Right lung (tissue), 5 donors: ENCODE results near the gene ZCCHC14. TPM values are rescaled to one million over a fixed set of nuclear protein-coding genes. Genes with fewer than 3 reads are reported as not detected.
A peak's percentile ranks its signal among the peaks of the same experiment; 100 is the strongest.
"Not testable (repeated sequence)": the region's sequence is repeated elsewhere in the genome, so short reads cannot be mapped to it uniquely, and the experiment has no call there.

Experiments
- DNase-seq, 2 donors: peaks; one replicate each; pipeline ENCODE4 v3.0.0-alpha.2; 2013
- polyA plus RNA-seq, 5 donors: library from polyadenylated mRNA; unstranded; fragments of 120-200 nt; gene quantifications; one replicate each; pipeline versions ENCODE4 v1.2.1 to v1.2.3, GENCODE V29; 2013; ENCODE audit warnings: inconsistent platforms in 1 of 5, low replicate concordance in 1 of 5; ENCODE audit not compliant: insufficient read length in 5 of 5, insufficient read depth in 1 of 5

ZCCHC14 gene
- polyA plus RNA-seq, 5 donors: 24.3 to 32.2 (median 29.2) TPM

DNA sequence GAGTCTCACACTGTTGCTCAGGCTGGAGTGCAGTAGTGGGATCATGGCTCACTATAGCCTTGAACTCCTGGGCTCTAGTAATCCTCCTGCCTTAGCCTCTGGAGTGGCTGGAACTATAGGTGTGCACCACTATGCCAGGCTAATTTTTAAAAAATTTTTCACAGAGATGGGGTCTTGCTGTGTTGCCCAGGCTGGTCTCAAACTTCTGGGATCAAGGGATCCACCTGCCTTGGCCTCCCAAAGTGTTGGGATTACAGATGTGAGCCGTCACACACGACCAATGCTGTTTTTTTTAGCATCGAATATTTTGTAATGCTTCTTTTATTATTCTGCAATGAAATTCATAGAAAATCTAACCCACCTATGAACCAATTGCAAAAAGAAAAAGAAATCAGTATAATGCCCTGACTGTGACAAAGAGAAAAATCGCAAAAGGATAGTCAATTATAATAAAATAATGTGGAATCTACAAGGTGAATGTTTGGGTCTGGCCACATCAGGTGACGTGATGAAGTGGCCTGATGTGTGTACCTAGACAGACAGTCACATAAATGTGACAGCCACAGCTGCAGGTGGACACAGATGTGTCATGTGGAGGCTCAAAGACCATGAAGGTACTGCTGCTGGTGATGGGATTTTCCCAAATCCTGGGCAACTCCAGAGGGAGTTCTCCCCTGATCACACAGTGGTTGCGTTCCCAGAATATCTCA, 33.6 kb upstream of the ZCCHC14 start:
- no peak for DNase-seq

DNA sequence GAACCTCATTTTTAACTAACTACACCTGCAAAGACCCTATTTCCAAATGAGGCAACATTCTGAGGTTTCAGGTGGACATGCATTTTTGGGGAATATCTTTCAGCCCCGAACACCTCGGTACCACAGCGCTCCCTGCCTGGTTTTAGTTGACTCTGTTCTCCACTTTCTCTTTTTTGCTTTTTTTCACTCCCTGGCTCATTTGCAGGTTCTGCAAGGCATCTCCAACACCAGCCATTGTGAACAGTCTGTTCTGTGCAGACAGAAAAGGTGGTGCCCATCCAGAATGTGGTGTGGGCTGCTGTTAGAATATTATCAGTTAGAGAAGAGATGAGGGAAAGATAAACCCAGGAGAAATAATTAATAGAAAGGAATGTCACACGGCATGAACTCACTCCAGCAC, 32.5 kb upstream of the ZCCHC14 start:
- DNase-seq: no peak

DNA sequence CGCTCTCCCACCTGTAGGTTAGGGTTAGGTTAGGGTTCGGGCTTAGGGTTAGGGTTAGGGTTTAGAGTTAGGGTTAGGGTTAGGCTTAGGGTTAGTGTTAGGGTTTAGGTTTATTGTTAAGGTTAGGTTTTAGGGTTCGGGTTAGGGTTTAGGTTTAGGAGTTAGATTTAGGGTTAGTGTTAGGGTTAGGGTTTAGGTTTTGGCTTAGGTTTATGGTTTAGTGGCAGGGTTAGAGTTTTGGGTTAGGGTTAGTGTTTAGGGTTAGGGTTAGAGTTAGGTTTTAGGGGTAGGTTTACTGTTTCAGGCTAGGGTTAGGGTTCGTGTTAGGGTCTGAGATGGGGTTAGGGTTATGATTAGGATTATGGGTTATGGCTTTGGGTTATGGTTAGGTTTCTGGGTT, 31.6 kb upstream of the ZCCHC14 start:
- no peak for DNase-seq

DNA sequence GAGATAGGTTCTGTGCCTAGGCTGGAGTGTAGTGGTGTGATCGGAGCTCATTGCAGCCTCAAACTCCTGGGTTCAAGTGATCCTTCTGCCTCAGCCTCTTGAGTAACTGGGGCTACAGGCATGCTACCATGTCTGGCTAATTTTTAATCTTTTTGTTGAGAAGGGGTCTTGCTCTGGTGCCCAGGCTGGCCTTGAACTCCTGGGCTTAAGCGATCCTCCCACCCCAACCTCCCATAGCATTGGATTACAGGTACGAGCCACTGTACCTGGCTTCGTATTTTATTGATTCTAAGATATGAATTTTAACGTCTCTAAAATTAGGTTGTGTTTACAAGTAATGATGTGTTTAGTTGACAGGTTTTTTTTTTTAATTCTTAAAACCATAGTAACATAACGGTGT, 30.8 kb upstream of the ZCCHC14 start:
- not testable (repeated sequence) for DNase-seq

DNA sequence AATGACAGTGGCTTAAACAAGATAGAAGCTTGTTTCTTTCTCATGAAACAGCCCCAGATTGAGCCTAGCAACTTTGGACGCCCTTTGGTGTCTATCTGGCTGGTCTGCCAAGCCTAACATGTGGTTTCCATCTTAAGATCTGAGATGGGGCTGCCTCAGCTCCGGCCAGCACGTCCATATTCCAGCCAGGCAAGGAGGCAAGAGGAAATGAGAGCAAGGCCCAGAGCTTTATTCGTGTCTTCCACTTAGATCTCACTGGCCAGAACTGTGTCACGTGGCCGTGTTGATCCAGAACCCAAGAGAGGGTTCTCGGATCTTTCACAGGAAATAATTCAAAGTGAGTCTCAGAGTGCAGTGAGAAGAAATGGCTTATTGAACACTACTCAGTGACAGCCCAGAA, 28.9 kb upstream of the ZCCHC14 start:
- not testable (repeated sequence) for DNase-seq

DNA sequence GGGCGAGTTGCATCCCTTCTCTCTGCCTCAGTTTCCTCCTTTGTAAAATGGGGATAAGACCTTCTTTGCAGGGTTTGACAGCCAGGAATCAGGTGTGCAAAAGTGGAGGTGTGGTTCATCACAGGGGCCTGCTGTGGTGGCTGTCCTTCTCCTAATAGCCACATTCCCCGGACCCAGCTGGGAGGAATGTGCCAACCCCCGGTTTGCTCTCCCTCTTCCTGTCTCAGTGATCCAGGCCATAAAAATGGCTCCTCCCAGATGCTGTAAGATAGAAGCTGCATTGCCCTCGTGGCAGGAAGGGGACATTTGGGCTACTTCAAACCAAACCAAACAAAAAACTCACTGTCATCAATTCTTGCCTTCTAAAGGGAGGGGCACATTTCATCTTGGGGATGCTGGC, 26.3 kb upstream of the ZCCHC14 start:
- not testable (repeated sequence) for DNase-seq

DNA sequence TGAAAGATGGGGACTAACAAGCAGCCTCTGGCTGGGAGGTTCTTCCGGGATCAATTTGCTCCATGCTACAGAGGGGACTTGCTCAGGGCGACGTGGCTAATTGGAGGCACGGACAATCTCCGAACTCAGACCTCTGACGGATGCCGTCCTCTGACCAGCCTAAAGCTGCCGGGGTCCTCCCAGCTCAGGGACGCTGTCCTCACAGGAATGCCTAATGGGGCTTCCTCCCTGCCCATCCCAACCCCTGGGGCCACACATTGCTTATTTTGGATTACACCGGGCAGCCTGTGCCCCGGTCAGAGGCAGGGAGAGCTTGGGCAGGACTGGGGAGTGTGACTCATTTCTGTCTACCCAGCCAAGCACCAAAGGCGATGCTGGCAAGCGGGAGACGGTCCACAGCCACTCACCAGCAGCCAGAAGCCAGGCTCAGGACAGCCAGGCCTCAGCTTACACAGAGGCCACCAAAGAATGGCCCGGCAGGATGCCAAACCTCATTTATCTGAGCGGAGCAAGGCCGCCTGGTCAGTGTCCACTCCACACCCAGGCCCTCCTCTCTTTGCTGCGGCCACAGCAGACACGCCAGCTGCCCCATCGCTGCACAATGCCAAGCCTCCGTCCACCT, 25.7 kb upstream of the ZCCHC14 start:
- DNase-seq: not testable (repeated sequence)

DNA sequence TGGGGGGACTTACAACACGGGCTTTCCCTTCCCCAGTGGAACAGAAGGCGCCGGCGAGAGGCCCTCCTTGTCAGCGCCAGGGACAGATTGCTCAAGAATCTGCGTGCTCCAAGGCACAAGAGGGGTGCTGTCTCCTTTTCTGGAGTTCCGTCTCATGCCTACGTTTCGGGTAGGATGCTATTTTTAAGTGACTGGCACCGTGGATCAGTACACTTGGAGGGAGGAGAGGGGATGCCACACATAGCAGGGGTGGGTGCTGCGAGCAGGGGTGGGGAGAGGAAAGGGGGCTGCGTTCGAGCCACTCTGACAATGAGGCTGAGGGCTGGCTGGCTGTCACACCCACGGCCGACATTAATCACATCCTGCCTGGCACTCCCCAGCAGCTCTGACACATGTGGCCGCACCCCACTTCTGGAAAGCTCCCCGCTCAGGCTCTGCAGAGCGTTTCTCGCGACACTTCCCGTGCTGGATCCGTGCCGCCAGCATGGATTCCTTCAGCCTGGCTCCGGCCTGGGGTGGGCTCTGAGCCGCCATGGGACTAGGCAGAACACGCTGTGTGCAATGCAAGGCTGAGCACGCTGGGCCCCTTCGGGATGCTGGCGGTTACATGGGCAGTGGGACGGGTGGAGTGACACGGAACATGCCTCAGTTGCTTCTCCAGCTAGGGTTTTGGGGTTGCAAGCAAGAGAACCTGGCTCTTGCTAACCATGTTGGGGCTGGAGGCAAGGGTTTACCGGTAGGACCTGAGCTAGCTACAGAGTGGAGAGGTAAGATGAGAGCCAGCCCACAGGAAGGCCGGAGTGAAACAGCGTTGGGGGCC, 25.0 kb upstream of the ZCCHC14 start:
- DNase-seq: not testable (repeated sequence)

DNA sequence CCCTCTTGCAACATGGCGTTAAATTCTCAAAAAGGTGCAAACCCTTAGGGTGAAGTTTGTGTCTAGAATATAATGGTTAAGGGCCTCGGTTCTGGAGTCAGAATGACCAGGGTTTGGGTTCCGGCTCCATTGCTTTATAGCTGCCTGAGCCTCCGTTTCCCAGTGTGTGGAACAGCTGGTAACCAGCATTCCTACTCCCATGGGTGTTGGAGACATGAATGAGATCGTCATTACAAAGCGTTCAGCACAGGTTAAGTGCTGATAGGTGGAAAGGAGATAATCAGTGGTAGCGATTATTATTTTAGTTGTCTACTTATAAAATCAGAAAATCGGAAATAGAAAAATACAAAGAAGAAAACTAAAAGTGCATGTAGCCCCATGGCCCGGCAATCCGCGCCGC, 23.5 kb upstream of the ZCCHC14 start:
- DNase-seq: no peak

DNA sequence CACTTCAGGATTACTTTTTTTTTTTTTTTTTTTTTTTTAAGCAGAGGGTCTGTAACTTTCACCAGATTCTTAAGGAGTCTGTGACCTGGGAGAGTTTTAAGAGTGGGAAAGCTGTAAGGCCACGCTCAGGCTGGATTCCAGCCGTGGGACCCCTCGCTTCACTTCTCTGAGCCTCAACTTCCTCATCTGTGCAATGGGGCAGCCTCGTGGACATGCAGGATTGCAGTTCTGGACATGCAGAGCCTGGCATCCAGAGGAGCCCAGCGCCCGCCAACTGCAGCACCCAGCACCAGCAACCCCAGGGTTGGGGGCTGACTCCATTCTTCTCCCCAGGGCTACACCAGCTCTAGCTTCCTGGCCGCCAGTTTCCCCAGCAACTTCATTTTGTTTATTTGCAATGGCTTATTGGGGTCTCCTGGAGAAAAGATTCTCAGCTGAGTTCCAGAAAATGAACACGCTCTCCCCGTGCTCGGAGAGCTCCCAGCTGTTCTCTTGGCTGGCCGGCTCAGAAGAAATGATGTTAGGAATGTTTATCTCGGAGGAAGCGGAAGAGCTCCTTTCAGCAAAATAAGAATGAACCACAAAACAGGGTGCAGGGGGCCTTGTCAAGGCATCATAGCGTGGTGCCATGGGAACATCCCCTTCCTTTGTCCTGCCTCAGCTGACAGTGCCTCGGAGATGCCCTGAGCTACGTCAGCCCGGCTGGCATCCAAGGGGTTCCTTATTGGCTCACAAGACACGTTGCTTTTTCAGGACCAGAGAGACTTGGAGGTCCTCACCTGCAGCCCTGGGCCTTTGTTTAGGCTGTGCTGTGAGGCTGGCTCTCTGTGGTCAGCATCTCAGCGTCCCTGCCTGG, 22.9 kb upstream of the ZCCHC14 start:
- peak; percentile 78 to 85 for DNase-seq

DNA sequence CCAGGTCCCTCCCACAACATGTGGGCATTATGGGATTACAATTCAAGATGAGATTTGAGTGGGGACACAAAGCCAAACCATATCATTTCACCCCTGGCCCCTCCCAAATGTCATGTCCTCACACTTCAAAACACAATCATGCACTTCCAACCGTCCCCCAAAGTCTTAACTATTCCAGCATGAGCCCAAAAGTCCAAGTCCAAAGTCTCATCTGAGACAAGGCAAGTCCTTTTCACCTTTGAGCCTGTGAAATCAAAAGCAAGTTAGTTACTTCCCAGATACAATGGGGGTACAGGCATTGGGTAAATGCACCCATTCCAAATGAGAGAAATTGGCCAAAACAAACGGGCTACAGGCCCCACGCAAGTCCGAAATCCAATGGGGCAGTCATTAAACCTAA, 17.0 kb upstream of the ZCCHC14 start:
- DNase-seq: not testable (repeated sequence)

DNA sequence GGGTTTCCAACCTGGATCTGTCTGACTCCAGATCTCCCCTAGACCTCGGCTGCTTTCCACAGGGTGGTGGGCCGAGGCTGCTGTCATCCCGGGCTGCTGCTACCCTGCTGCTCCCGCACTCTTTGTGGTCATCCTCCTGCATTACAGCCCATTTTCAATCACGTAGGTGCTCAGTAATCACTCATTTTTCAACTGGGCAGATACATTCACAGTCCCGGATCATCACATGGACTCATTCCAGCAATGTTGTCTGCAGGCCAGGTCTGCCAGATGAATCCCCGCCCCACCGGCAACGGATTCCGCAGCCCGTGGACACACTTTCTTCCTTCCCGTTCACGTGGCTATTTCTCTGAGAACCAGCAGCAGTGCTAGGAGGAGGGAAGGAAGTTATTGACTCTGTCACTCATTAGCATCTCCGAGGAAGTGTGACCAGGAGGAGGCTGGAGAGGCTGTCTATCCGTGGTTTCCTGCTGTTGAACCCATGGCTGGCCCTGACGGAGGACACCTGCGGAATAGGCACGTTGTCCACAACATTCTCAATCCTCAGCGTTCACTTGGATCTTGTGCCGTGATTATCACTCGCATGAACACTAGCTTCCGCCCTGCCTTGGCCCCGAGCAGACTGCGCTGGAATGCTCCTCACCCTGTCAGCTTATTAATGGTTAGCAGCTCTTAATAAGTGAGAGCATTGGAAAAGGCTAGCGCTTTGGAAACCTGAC, 14.7 kb upstream of the ZCCHC14 start:
- DNase-seq: no peak

DNA sequence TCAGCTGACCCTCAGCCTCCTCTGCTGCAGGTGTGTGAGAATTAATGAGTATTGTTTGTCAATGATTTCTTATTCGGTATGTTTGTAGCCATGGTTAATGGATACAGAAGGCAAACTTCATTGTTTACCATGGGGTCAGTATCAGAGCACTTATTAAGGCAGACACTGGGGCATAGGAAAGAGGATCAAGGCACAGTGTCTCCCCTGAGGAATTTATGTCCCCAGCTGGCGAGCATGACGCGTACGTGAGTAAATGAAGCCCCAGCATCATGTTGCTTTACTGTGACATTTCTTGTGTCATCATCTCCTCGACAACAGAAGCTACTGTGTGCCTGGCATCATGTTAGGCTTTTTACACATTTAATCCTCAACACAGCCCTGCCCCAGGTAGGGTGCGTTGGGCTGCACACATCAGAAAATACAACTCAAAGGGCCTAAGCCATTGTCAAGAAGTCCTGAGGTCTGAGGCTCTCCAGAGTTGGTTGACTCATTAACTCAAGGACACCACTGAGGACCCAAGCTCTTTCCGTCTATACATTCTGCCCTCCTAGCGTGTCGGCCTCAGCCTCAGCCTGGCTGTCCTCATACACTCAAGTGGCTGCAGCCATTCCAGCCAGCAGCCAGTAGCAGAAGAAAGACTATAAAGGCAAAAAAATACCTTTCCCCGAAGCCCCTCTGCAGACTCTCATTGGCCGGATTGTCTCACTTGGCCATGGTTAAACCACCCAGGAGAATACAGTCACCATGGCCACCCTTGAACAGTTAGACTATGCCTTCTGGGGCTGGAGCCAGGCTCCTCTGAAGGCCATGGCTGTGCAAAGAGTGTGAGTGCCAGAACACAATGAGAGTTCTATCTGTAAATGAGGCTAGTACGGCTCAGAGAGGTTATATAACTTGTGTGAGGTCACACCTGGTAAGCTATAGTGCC, 13.9 kb upstream of the ZCCHC14 start:
- DNase-seq: no peak

DNA sequence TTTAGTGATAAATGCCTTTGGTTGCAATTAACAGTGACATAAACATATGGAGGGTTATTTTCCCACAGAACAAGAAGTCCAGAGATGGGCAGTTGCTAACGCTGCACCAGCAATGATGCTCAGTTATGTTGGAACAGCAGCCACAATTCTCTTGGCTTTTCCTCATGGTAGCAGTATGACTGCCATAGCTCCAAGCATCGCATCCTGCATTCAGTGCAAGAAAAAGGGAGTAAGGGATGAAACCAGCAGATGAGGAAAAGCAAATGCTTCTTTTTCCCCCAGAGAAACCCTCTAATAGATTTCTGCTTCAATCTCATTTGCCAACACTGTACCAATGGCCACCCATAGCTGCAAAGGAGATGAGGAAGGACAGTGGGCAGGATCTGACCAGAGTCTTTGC, 13.0 kb upstream of the ZCCHC14 start:
- no peak for DNase-seq

DNA sequence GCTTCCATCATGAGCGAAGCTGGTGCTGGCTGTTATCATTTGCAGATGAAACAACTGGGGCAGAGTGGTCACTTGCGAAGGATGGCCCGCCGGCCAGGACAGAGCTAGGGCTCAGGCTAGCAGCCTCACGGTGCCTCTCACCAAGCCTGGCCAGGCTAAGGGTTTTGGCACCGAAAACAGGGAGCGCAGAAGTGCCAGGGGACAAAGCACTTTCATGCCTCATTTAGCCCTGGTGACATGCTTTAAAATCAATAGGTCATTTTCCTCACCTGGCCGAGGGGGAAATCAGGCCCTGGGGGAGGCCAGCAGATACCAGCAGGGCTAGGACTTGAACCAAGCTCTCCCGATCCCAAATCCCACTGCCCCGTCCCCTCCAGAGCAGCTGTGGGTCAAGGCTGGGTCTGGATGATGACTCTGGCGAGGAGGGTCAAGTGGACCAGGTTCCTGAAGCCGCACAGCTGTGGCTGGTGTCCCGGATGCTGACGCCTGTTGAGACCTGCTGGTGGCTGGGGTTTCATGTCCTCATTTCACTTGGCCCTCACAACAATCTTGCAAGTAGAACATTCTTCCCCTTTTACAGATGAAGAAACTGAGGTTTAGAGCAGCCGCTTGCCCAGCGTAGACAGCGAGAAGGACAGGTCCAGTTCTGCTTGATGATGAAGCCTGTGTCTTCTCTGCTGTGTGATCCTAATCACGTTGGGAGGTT, 10.6 kb upstream of the ZCCHC14 start:
- DNase-seq: not testable (repeated sequence)

DNA sequence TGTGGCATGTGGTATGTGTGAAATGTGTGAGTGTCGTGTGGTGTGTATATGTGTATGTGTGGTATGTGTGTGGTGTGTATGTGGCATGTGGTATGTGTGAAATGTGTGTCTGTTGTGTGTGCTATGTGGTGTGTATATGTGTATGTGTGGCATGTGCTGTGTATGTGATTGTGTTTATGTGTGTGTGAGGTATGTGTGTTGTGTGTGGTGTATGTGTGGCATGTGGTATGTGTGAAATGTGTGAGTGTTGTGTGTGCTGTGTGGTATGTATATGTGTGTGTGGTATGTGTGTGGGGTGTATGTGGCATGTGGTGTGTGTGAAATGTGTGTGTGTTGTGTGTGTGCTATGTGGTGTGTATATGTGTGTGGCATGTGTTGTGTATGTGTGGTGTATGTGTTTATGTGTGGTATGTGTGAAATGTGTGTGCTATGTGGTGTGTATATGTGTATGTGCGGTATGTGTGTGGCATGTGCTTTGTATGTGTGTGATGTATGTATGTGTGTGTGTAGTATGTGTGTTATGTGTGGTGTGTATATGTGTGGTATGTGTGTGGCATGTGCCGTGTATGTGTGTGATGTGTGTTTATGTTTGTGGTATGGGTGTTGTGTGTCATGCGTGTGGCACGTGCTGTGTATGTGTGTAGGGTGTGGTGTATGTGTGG, 9.6 kb upstream of the ZCCHC14 start:
- no peak for DNase-seq

DNA sequence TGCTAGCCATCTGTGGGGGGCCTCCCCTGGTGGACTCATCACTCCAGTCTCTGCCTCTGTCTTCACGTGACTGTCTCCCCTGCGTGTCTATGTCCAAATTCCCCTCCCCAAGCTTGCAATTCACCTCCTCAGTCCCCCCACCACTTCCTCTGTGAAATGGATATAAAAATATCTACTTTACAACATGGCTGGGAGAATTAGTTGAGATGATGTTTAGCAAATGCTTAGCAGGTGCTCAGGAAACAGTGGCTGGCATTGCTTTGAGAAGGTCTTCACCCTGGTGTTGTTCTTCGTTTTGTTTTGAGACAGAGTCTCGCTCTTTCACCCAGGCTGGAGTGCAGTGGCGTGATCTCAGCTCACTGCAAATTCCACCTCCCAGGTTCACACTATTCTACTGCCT, 8.3 kb upstream of the ZCCHC14 start:
- DNase-seq: no peak

DNA sequence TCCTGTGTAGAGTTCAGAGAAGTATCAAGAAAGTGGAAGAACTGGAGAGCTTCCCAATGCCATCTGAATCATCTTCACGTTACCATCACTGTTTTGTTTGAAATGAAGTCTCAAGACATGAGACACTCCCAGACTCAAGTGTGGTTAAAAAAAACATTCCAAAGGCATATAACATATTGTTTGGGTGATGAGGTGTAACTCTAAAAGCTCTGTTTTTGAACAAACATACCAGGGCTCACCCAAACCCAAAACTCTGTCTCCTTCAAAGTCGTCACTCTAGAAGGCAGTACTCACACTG, 6.3 kb upstream of the ZCCHC14 start:
- DNase-seq: no peak
